Measurements from ENCODE around the gene RAB3GAP2.

DNA sequence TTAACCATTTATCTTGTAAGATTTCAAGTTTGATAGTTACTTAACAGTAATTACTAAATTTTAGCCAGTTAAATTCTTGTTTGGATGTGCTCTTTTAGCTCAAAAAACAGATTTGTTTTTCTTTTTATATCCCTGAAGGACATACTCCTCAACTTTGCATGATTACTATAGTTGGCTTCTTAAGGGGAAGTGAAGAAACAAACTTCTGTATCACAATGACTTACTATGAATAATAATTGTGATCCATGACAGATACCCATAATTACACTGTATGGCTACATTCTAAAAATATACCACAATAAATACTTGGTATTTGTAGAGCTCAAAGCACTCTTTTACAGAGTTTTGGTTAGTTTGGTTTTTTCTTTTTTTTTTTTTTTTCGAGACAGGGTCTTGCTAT, 122.5 kb downstream of the RAB3GAP2 start:
- no peak for TF ChIP-seq FOXP2 (optimal IDR thresholded peaks at IDR 0.05; ENCODE audit: control extremely low read depth, extremely low read length, insufficient read depth)
- no peak for TF ChIP-seq POLR2AphosphoS5 (IDR thresholded peaks at IDR 0.05; ENCODE audit: borderline replicate concordance, low read depth, low read length)
- TF ChIP-seq EZH2 (IDR thresholded peaks at IDR 0.05) = no peak

All from SK-N-MC (cell line).